NOMO-1 treated with DMSO at 0.1 percent for 48 hours (cell line): ENCODE data around the gene RAPGEF1.
"Not testable (repeated sequence)": the region's sequence is repeated elsewhere in the genome, so short reads cannot be mapped to it uniquely, and the experiment has no call there.

ENCODE experiments used
- DNase-seq: peaks from one replicate; lab custom pipeline; 2025; ENCODE audit not compliant: unreplicated experiment; lab: John Stamatoyannopoulos, UW

RAPGEF1 gene

GRCh38 chr9:131693651-131694597, 46.0 kb downstream of the RAPGEF1 start:
- no peak for DNase-seq

- DNase-seq = no peak
Observed at GRCh38 chr9:131692612-131693562, 47.0 kb downstream of the RAPGEF1 start.

GRCh38 chr9:131691969-131692611, 47.8 kb downstream of the RAPGEF1 start:
- no peak for DNase-seq

GRCh38 chr9:131690941-131691573, 48.8 kb downstream of the RAPGEF1 start:
- DNase-seq = no peak

GRCh38 chr9:131690462-131690861, 49.4 kb downstream of the RAPGEF1 start:
- DNase-seq = no peak

- DNase-seq = no peak
Observed at GRCh38 chr9:131688377-131688776, 51.5 kb downstream of the RAPGEF1 start.

GRCh38 chr9:131685753-131686706, 53.8 kb downstream of the RAPGEF1 start:
- no peak for DNase-seq

- DNase-seq = not testable (repeated sequence)
Observed at GRCh38 chr9:131683094-131683493, 56.8 kb downstream of the RAPGEF1 start.

GRCh38 chr9:131682261-131682660, 57.6 kb downstream of the RAPGEF1 start:
- DNase-seq = no peak

GRCh38 chr9:131681826-131682225, 58.0 kb downstream of the RAPGEF1 start:
- not testable (repeated sequence) for DNase-seq

GRCh38 chr9:131681108-131681507, 58.8 kb downstream of the RAPGEF1 start:
- DNase-seq = not testable (repeated sequence)

GRCh38 chr9:131679261-131680020, 60.4 kb downstream of the RAPGEF1 start:
- no peak for DNase-seq

GRCh38 chr9:131678499-131679111, 61.3 kb downstream of the RAPGEF1 start:
- DNase-seq = peak; percentile 88

- peak; percentile 49 for DNase-seq
Observed at GRCh38 chr9:131677444-131678180, 62.3 kb downstream of the RAPGEF1 start.

GRCh38 chr9:131677049-131677443, 62.8 kb downstream of the RAPGEF1 start:
- no peak for DNase-seq

- peak; percentile 16 for DNase-seq
Observed at GRCh38 chr9:131676431-131676972, 63.4 kb downstream of the RAPGEF1 start.

- peak; percentile 32 for DNase-seq
Observed at GRCh38 chr9:131675437-131676022, 64.3 kb downstream of the RAPGEF1 start.
